ENCODE measurements around the gene ABCA2.
A peak's percentile ranks its signal among the peaks of the same experiment; 100 is the strongest.

ABCA2 gene

DNA sequence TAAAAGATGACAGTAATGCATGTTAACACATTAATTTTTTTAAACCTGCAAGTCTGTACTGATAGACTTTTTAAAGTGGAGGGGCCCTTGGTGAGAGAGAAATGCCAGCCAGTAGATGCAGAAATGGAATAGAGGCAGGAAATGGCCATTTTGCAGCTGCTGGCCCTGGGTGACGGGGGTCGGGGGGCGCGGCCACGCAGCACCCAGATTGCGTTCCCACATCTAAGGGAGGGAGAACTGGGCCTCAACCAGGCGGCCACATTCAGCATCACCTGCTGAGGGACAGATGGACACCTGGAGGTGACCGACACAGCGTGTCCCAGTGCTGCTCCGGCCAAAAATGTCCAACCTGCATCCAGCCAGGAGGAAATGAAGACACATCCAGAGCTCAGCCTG, 25.4 kb downstream of the ABCA2 start:
- ChIA-PET CTCF (interaction anchor here (1.6 to 6.6 kb wide), 3 partner anchors 27 to 44 kb away, joined by 4 to 41 read pairs (median 26); partner anchors contain the start of gene NPDC1), POLR2A (no interaction called here)
- DNase-seq (ENCODE audit: extremely low spot score) = no peak
- no peak for TF ChIP-seq CTCF (IDR thresholded peaks at IDR 0.05; ENCODE audit: control extremely low read depth, extremely low read depth, low read depth, missing control alignments)

GRCh38 chr9:137001857-137002645, 26.0 kb downstream of the ABCA2 start:
- ChIA-PET CTCF (interaction anchor here (1.6 to 6.6 kb wide), 4 partner anchors 28 to 54 kb away, joined by 4 to 41 read pairs (median 18); partner anchors contain the start of gene NPDC1), POLR2A (no interaction called here)
- DNase-seq (ENCODE audit: extremely low spot score) = no peak
- TF ChIP-seq CTCF (IDR thresholded peaks at IDR 0.05; ENCODE audit: control extremely low read depth, extremely low read depth, low read depth, missing control alignments) = no peak

GRCh38 chr9:137000177-137000930, 27.7 kb downstream of the ABCA2 start:
- ChIA-PET POLR2A (interaction anchor here (0.7 to 1.0 kb wide), 2 partner anchors 8 to 241 kb away, joined by 3 to 4 read pairs; partner anchors contain the start of gene TUBB4B), CTCF (interaction anchor here (0.7 to 6.6 kb wide), 10 partner anchors 12 to 232 kb away, joined by 3 to 41 read pairs (median 3); partner anchors contain the start of genes AJM1 and FBXW5)
- peak; percentile 84 for DNase-seq (ENCODE audit: extremely low spot score)
- TF ChIP-seq CTCF (IDR thresholded peaks at IDR 0.05; ENCODE audit: control extremely low read depth, extremely low read depth, low read depth, missing control alignments) = no peak

GRCh38 chr9:136997830-136998234, 30.2 kb downstream of the ABCA2 start:
- no peak for TF ChIP-seq CTCF (IDR thresholded peaks at IDR 0.05; ENCODE audit: control extremely low read depth, extremely low read depth, low read depth, missing control alignments)
- ChIA-PET POLR2A (no interaction called here), CTCF (interaction anchor here (3.0 to 3.8 kb wide), 2 partner anchors 31 to 37 kb away, joined by 18 to 20 read pairs; no protein-coding TSS in a partner anchor)
- no peak for DNase-seq (ENCODE audit: extremely low spot score)

DNA sequence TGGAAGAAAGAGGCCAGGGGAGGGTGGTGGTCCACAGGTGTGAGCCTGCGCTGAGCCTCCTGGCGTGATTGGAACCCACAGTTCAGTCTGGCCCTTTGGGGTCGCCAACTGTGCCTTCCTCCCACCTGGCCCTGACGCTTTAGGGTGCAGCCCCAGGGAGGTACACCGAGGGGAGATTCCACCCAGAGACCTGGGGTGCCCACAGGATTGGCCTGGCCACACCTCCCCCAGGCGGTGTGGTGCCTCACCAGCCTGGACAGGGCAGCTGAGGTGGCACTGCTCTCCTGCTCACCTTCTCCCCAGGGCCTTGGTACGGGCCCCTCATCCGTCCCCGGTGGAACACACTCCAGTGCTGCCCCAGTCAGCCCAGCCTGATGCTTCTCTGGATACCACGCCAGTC, 30.7 kb downstream of the ABCA2 start:
- no peak for TF ChIP-seq CTCF (IDR thresholded peaks at IDR 0.05; ENCODE audit: control extremely low read depth, extremely low read depth, low read depth, missing control alignments)
- no peak for DNase-seq (ENCODE audit: extremely low spot score)
- CTCF ChIA-PET = interaction anchor here (3.0 to 3.8 kb wide), 2 partner anchors 32 to 38 kb away, joined by 18 to 20 read pairs; no protein-coding TSS in a partner anchor
- POLR2A ChIA-PET = no interaction called here
